GM18858 (cell line): ENCODE data around the gene RCN1.
A peak's percentile ranks its signal among the peaks of the same experiment; 100 is the strongest.

Experiments
- ATAC-seq: cut with Tn5 transposase; IDR thresholded peaks from one replicate; pipeline ENCODE4 v1.9.1; 2021; ENCODE audit not compliant: unreplicated experiment

Gene RCN1

DNA sequence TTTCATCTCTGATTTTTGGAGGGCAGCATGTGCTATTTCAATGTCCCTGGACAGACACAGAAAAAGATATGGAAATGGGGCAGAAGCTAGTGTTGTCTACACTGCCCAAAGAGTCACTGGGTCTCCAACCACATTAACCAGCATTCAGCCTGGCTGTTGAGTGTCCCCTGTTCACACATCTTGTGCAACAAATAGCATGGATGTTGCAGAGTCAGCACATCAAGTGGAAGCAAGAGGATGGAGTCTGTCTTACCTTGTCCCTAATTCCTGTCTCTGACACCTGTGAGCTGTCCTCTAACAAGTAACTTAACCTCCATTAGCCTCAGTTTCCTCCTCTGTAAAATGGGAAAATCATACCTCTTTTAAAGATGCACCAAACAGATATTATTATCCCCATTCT, 60.2 kb downstream of the RCN1 start:
- no peak for ATAC-seq

DNA sequence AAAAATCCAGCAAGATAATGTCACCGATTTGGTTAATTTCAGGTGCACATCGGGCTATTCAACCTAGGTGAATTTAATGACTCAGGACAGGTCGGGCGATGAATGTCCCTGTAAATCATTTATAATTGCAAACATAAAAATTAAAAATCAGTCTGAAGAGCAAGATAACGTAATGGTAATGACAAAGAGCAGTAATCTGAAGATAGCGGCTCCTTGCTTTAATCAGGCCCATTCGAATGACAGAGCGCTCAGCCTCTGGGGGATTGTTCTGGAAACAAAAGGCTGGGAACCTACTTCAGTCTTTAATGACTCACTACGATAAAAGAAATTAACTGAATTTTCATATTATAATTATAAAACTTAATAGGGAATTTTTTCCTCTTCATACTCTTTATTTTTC, 61.3 kb downstream of the RCN1 start:
- ATAC-seq = no peak

- ATAC-seq = no peak
Observed at GRCh38 chr11:32152821-32153220, 61.9 kb downstream of the RCN1 start.

DNA sequence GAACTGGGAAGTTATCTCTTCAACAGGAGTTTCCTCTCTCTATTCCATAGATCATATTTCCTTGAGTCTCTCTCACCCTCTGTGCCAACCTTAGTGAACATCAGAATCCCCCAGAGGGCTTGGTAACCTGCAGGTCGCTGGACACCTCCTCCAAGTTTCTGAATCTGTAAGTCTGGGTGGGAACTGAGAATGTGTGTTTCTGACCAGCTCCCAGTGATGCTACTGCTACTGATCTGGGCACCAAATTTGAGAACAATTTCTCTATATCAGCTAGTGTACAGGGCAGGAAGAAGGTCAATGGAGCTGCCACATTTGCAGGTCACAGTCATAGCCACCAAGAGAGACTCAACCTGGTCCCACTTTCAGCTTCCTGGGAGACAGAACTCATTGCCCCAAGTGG, 62.9 kb downstream of the RCN1 start:
- ATAC-seq = peak; percentile 48

DNA sequence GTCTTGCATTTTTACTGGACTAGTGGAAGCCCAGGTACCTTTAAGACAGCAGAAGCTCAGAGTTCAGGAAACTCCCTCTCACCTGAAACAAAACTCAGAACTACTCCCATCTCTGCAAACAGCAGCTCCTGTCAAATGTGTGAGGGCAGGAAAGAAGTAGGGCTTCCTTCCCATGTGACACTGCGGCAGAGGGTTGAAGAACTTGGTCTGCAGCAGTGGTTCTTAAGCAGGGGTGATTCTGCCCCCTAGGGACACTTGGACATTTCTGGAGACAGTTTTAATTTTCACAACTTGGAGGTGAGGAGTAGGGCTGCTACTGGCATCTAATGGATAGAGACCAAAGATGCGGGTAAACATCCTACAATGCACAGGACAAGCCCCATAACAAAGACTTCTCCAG, 63.4 kb downstream of the RCN1 start:
- ATAC-seq = peak; percentile 31
